GM21825 (cell line): Measurements from ENCODE around the gene LRCH3.

Source experiments
- ATAC-seq: cut with Tn5 transposase; IDR thresholded peaks from one replicate; pipeline ENCODE4 v1.9.1; 2021; ENCODE audit warnings: mild to moderate bottlenecking, moderate library complexity; ENCODE audit not compliant: unreplicated experiment

LRCH3 gene

DNA sequence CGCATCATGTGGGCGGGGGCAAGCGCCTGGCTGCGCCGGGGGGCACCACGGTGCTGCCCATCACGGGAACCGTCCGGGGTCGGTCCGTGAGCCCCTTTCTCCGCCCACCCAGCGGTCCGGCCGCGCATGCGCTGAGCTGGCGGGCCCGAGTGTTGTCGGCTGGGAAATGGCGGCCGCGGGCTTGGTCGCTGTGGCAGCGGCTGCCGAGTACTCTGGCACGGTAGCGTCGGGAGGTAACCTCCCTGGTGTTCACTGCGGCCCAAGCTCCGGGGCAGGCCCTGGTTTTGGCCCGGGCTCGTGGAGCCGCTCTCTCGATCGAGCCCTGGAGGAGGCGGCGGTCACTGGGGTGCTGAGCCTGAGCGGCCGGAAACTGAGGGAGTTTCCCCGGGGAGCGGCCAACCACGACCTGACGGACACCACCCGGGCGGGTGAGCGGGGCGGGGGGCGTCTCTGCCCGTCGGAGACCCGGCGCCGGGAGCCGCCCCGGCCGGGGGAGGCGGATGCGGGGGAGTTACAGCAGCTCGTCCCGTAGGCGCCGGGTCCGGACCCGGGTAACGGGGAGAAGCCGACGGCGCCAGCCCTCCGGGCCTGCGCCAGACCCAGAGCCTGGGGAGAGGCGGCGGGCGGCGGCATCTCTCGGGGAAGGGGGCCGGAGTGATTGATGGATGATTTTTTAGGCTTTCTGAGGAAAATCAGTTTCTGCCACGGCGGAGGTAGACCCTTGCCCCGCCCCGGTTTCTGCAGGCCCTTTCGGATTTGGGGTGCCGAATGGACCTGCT, at the start of gene LRCH3:
Gene LRCH3, plus strand, starts transcription at position 142 of the 779 bp plus-strand sequence. Its CDS starts 25 bp downstream, at position 167.
- ATAC-seq = peak; percentile 78

DNA sequence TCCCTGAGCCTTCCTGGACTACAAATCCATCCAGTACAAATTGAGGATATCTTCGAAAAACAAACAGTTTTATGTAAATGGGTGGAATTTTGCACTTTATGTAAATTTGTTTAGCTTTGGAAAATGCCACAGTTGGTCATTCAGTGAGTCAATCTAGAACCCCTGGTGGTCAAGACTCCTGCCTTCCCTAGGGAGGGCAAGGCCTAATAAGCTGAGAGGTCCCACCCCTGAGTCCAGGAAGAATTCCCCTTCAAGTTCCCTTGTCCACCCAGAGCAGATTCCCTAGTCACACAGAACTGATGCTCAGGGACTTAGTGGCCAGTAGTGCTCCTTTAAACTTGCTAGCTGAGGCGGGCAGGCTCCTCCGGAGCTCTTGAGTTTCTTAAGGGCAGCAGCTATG, 48.3 kb upstream of the LRCH3 start:
- no peak for ATAC-seq

DNA sequence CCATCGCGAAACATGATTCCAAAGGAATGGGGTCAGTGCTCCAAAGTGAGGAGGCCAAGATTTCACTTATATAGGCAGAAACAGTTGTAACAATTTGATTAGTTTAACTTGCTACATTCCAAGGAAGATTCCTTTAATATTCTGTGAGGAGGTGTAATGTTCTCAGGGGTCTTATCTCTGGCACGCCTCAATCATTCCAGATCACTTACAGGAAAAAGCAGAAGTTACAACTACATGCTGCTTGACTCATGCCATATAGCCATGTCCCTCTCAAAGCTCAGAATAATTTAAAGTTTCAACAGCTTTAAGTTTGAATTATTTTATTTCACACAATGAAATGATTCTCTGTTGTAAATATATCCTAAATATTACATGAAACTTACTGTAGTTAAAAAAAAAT, 44.8 kb upstream of the LRCH3 start:
- ATAC-seq = no peak

DNA sequence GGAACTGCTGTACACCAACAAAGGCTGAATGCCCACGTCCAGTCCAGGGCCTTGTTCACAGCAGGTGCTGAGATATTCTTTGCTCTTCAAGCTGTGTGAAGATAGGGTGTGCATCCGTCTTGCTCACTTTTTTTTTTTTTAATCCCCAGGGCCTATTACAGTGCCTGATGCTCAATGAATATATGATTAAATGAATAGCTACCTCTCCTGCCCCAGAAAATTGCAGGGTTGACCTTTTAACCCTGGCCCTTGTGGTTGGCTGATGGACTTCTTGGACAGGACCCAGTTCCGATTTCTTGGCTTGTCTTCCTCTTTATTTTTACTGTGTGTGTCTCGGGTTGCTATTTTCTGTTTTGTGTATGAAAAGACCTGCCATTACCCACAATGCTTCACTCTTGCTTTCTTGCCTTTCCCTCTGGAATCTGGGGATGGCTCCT, 44.2 kb upstream of the LRCH3 start:
- ATAC-seq = no peak

DNA sequence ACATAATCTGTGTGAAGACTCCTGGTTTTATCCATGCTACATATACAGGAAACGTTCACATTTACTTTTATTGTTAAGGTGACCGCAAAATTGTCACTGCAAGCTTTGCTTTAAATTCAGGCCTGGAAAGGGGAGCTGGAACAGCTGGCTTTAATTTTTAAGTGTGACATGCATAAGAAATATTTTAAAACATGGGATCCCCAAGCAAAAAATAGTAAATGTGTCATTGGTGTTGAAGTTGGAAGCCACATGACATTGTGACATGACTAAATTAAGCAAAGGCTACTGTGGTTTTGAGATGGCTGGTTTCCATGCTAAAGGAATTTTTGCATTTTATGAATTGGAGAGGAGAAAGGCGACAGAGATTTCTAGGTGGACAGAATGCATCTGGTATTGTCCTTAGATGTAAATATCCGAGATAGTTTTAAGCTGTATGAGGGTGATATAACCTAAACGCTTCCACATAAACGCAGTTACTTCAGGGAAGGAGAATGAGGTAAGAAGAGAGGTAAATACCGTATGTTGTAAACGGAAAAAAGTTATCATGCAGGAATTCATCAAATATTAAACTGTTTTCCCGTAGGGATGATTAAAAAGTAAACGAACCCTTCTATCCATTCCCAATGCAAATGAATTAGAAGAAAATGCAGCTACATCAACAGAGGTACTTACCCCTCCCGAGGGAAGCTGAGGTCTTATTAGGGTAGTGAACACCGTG, 42.3 kb upstream of the LRCH3 start:
- no peak for ATAC-seq

DNA sequence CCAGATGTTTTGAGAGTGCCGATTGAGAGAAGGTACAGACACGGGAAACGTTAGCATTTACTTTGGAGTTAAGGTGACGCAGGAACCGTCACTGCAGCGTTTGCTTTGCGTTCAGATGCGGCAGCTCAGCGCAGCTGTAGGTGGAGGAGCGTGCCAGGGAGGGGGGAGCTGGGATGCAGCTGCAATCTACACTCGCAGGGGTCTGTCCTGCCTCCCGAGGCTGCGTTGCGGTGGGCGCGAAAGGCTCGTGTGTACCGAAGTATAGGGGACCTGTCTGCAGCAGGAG, 41.8 kb upstream of the LRCH3 start:
- ATAC-seq = peak; percentile 21

DNA sequence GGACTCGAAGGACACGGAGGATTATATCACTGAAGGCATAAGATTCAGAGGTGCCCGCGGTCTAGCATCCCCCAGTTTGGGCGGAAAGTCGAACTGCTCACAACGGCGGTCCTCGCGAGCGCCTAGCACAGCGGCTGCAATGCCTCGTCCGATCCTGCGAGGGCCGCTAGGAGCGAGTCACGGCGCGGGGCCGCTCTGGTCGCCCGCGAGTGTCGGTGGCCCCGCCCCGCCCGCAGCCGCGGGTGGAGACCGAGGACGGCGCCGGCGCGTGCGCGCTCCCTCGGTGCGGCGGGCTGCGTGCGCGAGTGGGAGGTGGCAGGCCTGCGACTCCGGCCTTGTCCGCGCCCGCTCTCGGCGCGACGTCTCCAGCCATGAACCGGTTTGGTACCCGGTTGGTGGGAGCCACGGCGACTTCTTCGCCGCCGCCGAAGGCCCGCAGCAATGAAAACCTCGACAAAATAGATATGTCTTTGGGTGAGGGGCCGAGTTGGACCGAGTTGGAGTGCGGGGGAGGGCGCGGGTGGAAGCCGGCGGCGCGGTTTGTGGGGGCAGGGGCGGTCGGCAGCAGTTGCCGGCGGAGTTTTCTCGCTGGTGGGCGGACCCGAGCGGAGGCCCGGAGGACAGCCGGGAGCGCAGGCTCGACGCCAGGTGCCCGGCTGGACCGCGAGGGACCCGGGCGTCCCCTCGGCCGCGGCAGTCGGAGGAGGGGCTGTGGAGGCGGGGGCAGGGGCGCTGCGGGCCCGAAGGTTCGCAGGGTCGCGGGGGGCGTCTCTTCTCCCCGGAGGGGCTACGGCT, 41.3 kb upstream of the LRCH3 start, which contains the start of gene FYTTD1:
Gene FYTTD1, plus strand, starts transcription at position 283 of the 795 bp plus-strand sequence. Its CDS starts 89 bp downstream, at position 372.
- peak; percentile 77 for ATAC-seq

DNA sequence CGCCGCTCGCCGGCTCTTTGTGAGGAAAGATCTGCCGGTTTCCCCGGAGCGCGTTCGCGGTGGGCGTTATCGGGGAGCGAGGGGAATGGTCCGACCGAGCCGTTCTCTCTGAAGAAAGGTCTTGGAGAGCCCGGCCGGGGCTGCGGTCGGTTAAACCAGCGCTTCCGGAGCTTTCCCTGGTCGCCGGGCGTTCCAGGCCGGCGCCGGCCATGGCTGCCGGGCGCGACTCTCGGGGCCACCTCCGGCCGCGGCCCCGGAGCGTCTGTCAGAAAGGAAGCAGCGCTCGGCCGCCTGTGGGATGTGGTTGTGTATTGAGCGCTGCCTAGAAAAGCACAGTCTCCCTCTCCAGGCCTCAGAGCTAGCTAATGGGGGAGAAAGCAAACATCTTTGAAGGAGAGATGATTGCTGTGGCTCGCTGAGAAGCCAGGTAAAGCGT, 40.6 kb upstream of the LRCH3 start:
- ATAC-seq = peak; percentile 39

DNA sequence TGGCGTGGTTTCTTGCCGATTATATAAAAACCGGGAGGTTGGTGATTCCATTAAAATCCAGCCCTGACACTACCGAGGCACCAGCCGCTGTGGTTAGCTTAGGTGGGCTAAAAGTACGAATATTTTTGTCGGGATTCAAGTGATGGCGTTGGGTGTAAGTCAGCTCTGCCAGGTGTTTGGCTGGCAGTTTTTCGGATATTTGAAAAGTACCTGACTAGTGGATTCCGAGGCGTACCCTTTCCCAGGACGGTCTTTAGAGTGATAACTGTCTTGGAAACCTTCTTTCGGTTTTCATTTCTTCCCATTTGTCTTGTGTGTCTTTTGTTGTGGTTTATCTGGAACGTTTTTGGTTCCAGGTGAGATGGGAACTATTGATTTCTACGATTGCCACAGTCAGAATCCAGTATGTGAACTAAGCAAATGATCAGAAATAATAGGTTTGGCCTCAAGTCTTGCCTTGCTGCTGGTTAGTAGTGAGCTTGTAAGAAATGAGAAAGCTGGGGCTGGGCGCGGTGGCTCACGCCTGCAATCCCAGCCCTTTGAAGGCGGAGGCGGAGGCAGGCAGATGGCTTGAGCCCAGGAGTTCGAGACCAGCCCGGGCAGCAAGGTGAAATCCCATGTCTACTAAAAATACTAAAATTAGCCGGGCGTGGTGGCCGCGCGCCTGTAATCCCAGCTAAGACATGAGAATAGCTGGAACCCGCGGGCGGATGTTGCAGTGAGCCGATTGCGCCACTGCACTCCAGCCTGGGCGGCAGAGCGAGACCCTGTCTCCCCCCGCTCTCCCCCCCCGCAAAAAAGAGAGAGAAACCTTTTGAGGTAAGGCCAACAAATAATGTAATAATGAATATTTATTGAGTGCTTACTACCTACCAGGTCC, 40.0 kb upstream of the LRCH3 start:
- ATAC-seq = no peak

DNA sequence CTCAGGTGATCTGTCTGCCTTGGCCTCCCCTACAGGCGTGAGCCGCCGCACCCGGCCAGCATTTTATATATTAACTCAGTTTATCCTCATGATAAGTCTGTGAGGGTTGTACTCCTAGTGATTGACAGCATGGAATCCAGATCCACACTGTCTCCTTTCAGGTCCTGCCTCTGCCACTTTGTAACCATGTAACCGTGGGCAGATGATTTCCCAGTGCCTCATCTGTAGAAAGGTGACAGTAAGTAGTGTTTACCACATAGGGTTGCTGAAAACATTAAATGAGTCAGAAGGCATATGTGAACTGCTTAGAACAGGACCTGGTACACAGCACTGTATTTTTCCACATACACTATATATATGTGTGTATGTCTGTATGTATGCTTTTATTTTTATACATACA, 38.9 kb upstream of the LRCH3 start:
- ATAC-seq = no peak

DNA sequence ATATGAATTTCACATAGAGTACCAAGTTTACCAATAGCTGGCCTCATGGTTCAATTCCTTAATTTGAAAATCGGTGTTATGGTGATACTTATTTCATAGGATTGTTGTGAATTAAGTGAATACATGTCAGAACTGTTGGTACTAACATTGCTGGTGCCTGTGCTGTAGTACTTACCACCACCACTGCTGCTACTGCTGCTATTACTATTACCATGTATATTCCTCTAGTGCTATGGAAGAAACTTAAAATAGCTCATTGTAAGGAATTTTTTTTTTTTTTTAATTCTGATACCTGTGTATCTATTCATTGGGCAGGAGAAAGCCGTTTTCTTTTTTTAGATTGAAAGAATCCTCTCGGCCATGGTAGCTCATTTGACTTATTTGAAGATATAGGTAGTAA, 37.8 kb upstream of the LRCH3 start:
- ATAC-seq = no peak

DNA sequence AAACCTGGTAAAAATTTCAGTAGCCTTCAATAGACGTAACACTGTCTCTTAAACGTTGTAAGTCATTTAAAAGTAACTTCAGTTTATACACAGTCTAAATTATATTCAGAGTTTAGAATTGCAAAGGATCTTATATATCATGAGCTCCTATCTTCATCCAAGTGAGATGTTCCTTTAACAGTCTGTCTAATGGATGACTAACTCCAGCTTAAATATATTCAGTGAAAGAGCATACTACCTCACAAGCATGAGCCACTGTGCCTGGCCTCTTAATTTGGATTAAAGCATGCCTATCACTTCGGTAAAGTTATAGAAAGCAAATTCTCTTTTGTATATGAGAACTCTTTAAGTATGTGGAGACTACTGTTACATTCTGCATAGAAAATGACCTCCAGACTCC, 34.4 kb upstream of the LRCH3 start:
- no peak for ATAC-seq

DNA sequence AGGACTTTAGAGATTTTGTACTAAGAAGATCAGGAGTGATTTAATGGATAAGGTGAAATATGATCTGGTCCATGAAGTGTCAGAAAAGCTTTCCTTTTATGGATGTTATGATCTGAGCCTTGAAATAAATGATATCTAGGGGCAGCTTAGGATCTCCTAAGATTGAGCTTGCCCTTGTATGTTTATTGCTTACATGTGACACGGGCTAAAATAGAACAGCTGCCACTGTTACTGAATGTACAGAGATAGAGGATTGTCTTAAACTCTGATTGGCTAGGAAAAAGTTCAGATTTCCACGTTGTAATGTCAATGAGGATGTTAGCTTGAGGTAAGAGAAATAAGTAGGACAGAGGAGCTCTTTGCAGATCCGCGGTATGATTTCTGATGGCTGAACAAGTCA, 32.5 kb upstream of the LRCH3 start:
- no peak for ATAC-seq

DNA sequence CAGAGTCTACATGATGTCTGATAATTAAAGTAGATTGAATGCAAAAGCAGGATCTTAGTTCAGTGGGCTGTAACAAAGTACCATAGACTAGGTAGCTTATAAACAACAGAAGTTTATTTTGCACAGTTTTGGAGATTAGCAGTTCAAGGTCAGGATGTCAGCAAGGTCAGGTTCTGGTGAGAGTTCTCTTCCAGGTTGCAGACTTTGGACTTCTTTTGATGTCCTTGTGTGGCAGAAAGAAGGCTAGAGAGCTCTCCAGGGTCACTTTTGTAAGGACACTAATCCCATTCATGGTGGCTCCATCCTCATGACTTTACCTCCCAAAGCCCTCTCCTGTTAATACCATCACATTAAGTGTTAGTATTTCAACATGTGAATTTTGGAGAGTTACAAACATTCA, 29.3 kb upstream of the LRCH3 start:
- no peak for ATAC-seq

DNA sequence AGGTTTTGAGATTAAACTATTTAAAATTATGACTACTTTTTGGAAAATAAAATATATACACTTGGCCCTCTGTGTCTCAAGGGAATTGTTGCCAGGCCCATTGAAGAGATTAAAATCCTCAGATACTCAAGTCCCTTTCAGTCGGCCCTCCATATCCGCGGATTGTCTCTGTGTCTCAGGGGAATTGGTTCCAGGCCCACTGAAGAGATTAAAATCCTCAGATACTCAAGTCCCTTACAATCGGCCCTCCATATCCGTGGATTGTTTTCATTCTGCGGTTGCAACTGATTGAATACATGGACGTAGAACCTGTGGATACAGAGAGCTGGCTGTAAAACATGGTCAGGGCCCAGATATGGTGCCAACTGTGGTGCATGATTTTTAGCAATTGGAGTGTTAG, 15.7 kb upstream of the LRCH3 start:
- ATAC-seq = no peak

DNA sequence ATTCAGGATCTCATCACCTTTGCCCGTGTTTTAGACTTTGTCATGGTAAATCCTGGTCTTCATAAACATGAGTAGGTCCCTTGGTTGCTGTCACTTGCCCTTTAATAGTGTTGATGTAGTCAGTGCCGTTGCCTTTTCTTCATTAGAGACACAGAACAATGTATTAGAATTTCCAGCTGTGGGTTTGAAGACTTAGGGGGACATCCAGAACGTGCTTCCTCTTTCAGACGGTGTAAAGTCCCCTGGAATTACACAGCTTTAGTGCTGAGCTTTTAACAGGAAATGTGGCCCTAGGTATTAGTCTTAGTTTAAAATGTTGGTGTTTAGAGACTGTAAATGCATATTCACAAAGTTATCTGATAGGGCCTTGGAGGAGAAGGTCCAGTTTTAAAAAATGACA, 8.8 kb upstream of the LRCH3 start:
- ATAC-seq = peak; percentile 51

DNA sequence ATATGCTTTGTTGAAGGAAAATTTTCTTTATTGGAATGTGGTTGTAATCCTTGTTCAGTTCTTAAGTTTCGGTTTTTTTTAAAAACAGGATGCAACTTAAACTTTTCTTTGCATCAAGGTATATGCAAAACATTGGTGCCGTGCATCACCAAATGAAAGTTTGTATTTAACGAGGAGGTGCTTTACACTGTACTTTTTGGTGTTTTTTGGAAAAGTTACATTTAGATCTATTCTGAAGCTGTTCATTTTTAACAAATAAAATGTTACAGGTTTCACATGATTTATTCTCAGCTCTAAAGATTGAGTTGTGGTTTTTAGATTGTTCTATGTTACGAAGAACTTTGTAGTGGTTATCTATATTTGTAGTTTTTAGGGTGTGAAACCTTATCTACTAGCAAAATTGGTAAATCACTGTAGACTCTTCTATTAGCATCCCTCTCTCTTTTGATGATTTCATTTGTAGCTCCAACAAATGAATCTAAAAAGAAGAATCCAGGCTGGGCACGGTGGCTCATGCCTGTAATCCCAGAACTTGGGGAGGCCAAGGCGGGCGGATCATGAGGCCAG, 7.0 kb upstream of the LRCH3 start:
- no peak for ATAC-seq

DNA sequence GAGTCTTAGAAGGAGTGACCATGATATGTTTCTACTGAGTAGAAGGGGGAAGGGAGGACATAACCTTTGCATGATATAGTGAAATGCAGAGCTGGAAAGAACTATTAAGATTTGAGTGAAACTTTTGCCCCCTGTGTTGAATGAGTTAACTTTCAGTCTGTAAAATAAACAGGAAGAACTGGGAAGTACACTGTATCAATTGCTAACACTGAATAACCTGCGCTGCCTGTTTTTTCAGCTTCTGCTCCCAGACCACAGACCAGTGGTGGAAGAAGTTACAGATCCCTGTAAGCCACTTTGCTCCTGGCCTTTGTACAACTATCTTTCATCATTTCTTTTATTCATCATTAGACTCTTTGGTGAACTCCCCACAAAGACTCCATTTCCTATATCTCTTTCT, 3.6 kb upstream of the LRCH3 start:
- no peak for ATAC-seq

DNA sequence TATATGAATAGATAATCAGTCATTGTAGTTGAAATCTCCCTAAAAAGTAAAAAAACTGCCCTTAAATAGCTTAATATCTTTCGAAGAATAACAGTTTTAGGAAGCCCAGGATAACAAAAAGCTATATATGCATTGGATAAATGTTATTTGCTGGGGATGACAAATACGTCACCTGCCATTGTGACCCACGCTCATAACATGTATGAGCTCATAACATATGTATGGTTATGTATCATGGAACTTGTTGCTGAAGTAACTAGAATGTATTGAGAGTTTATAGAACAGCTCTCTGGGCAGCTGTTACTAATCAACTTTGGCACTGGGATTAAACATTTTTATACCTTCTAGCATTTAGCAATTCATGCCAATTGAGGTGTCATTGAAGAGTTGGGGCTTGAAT, 1.7 kb upstream of the LRCH3 start:
- ATAC-seq = no peak

DNA sequence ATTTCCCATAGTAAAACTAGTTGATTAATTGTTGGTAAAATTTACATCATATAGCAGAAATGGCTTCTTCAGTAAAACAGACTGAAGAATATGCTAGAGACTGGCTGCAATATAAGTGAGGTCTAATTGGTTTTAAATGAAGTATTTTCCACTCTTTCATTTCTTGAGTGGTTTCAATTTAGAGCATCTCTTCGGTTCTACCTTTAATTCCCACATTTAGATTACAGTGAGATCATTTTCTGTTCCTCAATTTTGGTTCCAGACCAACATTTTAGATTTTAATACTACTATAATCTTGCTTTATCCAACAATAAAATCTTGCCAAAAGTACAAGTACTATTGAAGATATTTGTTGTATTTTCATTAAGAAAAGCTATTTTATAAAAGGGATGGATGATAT, 1.0 kb upstream of the LRCH3 start:
- no peak for ATAC-seq
